Left ventricle myocardium superior (tissue), 1 donor: ENCODE data around the gene METTL15. TPM values are rescaled to one million over a fixed set of nuclear protein-coding genes. Genes with fewer than 3 reads are reported as not detected.
"Not testable (repeated sequence)": the region's sequence is repeated elsewhere in the genome, so short reads cannot be mapped to it uniquely, and the experiment has no call there.

Experiments used
- ATAC-seq: fragments of 200-7000 bp; cut with Tn5 transposase; one replicate; pipeline ENCODE4 v1.9.1; 2020; ENCODE audit warnings: mild to moderate bottlenecking, moderate library complexity
- DNase-seq: peaks from one replicate; pipeline ENCODE4 v3.0.0-alpha.2; 2020
- intact Hi-C: fragments of 100-400 bp; cut with micrococcal nuclease; formaldehyde crosslinking; loops from one replicate; pipeline ENCODE4 v1.11.0; 2022
- long read RNA-seq: library from polyadenylated mRNA; unstranded; transcript quantifications from one replicate; pipeline ENCODE4 v2.0.0, GENCODE V29; 2021
- total RNA-seq: library from RNA; stranded (reverse); fragmentation: NEBNext Ultra II Directional; extraction: Animal tissue kit (Norgen Biotek cat#: 25700); gene quantifications from one replicate; pipeline ENCODE4 v1.2.1, GENCODE V29; 2021
- donor health status: DM: no; HTN: yes; CAD: no; lungs with severe emphysema.

Gene METTL15
- total RNA-seq: 10.5 TPM
- long read RNA-seq, full-length matches to known transcripts: 3 of 18 reads
- long read RNA-seq, partial matches to known transcripts: 12 of 18 reads
- long read RNA-seq, other reads (novel, unspliced or antisense): 3 of 18 reads

- DNase-seq (peak; percentile 100), ATAC-seq (peak; percentile 100)
- intact Hi-C loops: no loop called here
These were observed at the start of gene METTL15, which contains the start of gene KIF18A for GRCh38 chr11:28107750-28108618. Gene METTL15 (plus strand): TSS chr11:28108388. CDS start chr11:28113335, 4,947 bp downstream. Gene KIF18A (minus strand): TSS chr11:28108156. CDS start chr11:28097947, 10,209 bp downstream.

GRCh38 chr11:28071305-28071704 is 36.9 kb upstream of the METTL15 start:
- ATAC-seq: no peak
- no peak for DNase-seq
- intact Hi-C loops: no loop called here

- intact Hi-C loops: no loop called here
- DNase-seq: no peak
- ATAC-seq: no peak
These were observed 35.9 kb upstream of the METTL15 start for GRCh38 chr11:28072321-28072720.

GRCh38 chr11:28077521-28077920 is 30.7 kb upstream of the METTL15 start:
- intact Hi-C loops: no loop called here
- DNase-seq (no peak), ATAC-seq (no peak)

- DNase-seq (no peak), ATAC-seq (no peak)
- intact Hi-C loops: no loop called here
These were observed 25.1 kb upstream of the METTL15 start for GRCh38 chr11:28083118-28083517.

GRCh38 chr11:28086569-28086968 is 21.6 kb upstream of the METTL15 start:
- DNase-seq: no peak
- ATAC-seq: no peak
- intact Hi-C loops: no loop called here

- ATAC-seq, DNase-seq, intact Hi-C loops: not testable (repeated sequence)
These were observed 21.0 kb upstream of the METTL15 start for GRCh38 chr11:28087192-28087591.

- ATAC-seq, intact Hi-C loops, DNase-seq: not testable (repeated sequence)
These were observed 20.5 kb upstream of the METTL15 start for GRCh38 chr11:28087693-28088092.

GRCh38 chr11:28089378-28089777 is 18.8 kb upstream of the METTL15 start:
- ATAC-seq: no peak
- intact Hi-C loops: no loop called here
- no peak for DNase-seq

GRCh38 chr11:28090052-28090749 is 18.0 kb upstream of the METTL15 start:
- DNase-seq (no peak), ATAC-seq (no peak)

GRCh38 chr11:28092786-28093185 is 15.4 kb upstream of the METTL15 start:
- DNase-seq: no peak
- intact Hi-C loops: no loop called here
- ATAC-seq: no peak

More at GRCh38 chr11:28090052-28090749, 18.0 kb upstream of the METTL15 start:
- intact Hi-C loops: no loop called here

- intact Hi-C loops: no loop called here
- ATAC-seq (peak; percentile 79), DNase-seq (no peak)
These were observed 9.9 kb upstream of the METTL15 start for GRCh38 chr11:28098257-28098656.

GRCh38 chr11:28099715-28100114 is 8.5 kb upstream of the METTL15 start:
- intact Hi-C loops: no loop called here
- ATAC-seq (no peak), DNase-seq (no peak)

- no peak for ATAC-seq
- DNase-seq: no peak
- intact Hi-C loops: no loop called here
These were observed 7.5 kb upstream of the METTL15 start for GRCh38 chr11:28100665-28101064.

- ATAC-seq, DNase-seq, intact Hi-C loops: not testable (repeated sequence)
These were observed 5.9 kb upstream of the METTL15 start for GRCh38 chr11:28102300-28102699.

GRCh38 chr11:28104425-28104824 is 3.8 kb upstream of the METTL15 start:
- ATAC-seq (no peak), DNase-seq (no peak)
- intact Hi-C loops: no loop called here

- intact Hi-C loops: no loop called here
- DNase-seq (no peak), ATAC-seq (no peak)
These were observed 3.2 kb upstream of the METTL15 start for GRCh38 chr11:28104984-28105383.

- no peak for ATAC-seq
- intact Hi-C loops: no loop called here
- DNase-seq: no peak
These were observed 2.3 kb upstream of the METTL15 start for GRCh38 chr11:28105869-28106268.

- ATAC-seq (no peak), DNase-seq (no peak)
- intact Hi-C loops: no loop called here
These were observed 1.7 kb upstream of the METTL15 start for GRCh38 chr11:28106353-28107043.
